Liver (tissue), 9 donors: ENCODE measurements around the gene DGKH. TPM values are rescaled to one million over a fixed set of nuclear protein-coding genes. Genes with fewer than 3 reads are reported as not detected.

ENCODE experiments used
- DNase-seq: peaks from one replicate; pipeline ENCODE4 v3.0.0-alpha.2; 2017; ENCODE audit warnings: low spot score
- H3K27ac ChIP-seq, 2 donors: one replicate each; pipeline ENCODE4 v1.7.0; 2013; ENCODE audit warnings: inconsistent platforms in 2 of 2, low read length in 2 of 2, control low read depth in 1 of 2, low read depth in 1 of 2, mild to moderate bottlenecking in 1 of 2
- H3K27me3 ChIP-seq, 4 donors: one replicate each; pipeline versions ENCODE4 v1.6.1 to v1.7.0; 2013; ENCODE audit warnings: low read length in 3 of 4, inconsistent platforms in 1 of 4, mild to moderate bottlenecking in 1 of 4, moderate library complexity in 1 of 4; ENCODE audit not compliant: control insufficient read depth in 4 of 4, insufficient read depth in 4 of 4
- H3K36me3 ChIP-seq, 4 donors: one replicate each; pipeline versions ENCODE4 v1.6.1 to v1.7.0; 2013; ENCODE audit warnings: low read length in 3 of 4, mild to moderate bottlenecking in 3 of 4, low read depth in 1 of 4, moderate library complexity in 1 of 4; ENCODE audit not compliant: control insufficient read depth in 4 of 4, insufficient read depth in 3 of 4
- H3K4me1 ChIP-seq, 4 donors: one replicate each; pipeline versions ENCODE4 v1.6.1 to v1.7.0; 2013; ENCODE audit warnings: low read length in 3 of 4, mild to moderate bottlenecking in 3 of 4, moderate library complexity in 1 of 4; ENCODE audit not compliant: control insufficient read depth in 4 of 4, insufficient read depth in 4 of 4
- H3K4me3 ChIP-seq, 3 donors: one replicate each; pipeline versions ENCODE4 v1.6.1 to v1.7.0; 2013; ENCODE audit warnings: low read length in 3 of 3, control low read depth in 1 of 3, low read depth in 1 of 3, mild to moderate bottlenecking in 1 of 3
- H3K9ac ChIP-seq, 2 donors: one replicate each; pipeline ENCODE4 v1.7.0; 2013; ENCODE audit warnings: low read length in 2 of 2, mild to moderate bottlenecking in 2 of 2, moderate library complexity in 2 of 2, control low read depth in 1 of 2, low read depth in 1 of 2
- H3K9me3 ChIP-seq, 4 donors: one replicate each; pipeline versions ENCODE4 v1.6.1 to v1.7.0; 2013; ENCODE audit warnings: low read length in 3 of 4; ENCODE audit not compliant: control insufficient read depth in 4 of 4
- ATF3 ChIP-seq: IDR thresholded peaks from 2 replicates; pipeline ENCODE4 v1.6.1; 2016; ENCODE audit warnings: antibody characterized with exemption
- CTCF ChIP-seq: fragments of 150-350 bp; IDR thresholded peaks from 2 replicates; pipeline ENCODE4 v1.5.1; 2017; ENCODE audit warnings: improper control_type of control experiment, low read depth, low read length; ENCODE audit not compliant: missing input control
- EGR1 ChIP-seq, 2 donors: IDR thresholded peaks; 2 replicates each; pipeline ENCODE4 v1.6.1; 2016 to 2018; ENCODE audit warnings: antibody characterized with exemption in 2 of 2, low read depth in 2 of 2
- FOXA1 ChIP-seq: IDR thresholded peaks from 2 replicates; pipeline ENCODE4 v1.6.1; 2016; ENCODE audit warnings: antibody characterized with exemption
- FOXA2 ChIP-seq: IDR thresholded peaks from 2 replicates; pipeline ENCODE4 v1.6.1; 2016; ENCODE audit warnings: antibody characterized with exemption
- GABPA ChIP-seq, 2 donors: IDR thresholded peaks in 1 of 2; conservative IDR thresholded peaks in 1 of 2; 2 replicates each; pipeline ENCODE4 v1.6.1; 2016; ENCODE audit warnings: antibody characterized with exemption in 2 of 2, mild to moderate bottlenecking in 1 of 2, moderate library complexity in 1 of 2
- HNF4A ChIP-seq, 2 donors: conservative IDR thresholded peaks; 2 replicates each; pipeline ENCODE4 v1.6.1; 2016; ENCODE audit warnings: antibody characterized with exemption in 2 of 2, mild to moderate bottlenecking in 2 of 2
- HNF4G ChIP-seq: IDR thresholded peaks from 2 replicates; pipeline ENCODE4 v1.6.1; 2016; ENCODE audit warnings: antibody characterized with exemption
- JUND ChIP-seq, 2 donors: IDR thresholded peaks; 2 replicates each; pipeline ENCODE4 v1.6.1; 2016; ENCODE audit warnings: antibody characterized with exemption in 2 of 2
- MAX ChIP-seq: IDR thresholded peaks from 2 replicates; pipeline ENCODE4 v1.6.1; 2016; ENCODE audit warnings: antibody characterized with exemption
- NR2F2 ChIP-seq: IDR thresholded peaks from 2 replicates; pipeline ENCODE4 v1.6.1; 2016; ENCODE audit warnings: antibody characterized with exemption
- RAD21 ChIP-seq, 2 donors: IDR thresholded peaks; 2 replicates each; pipeline ENCODE4 v1.6.1; 2016; ENCODE audit warnings: antibody characterized with exemption in 2 of 2, mild to moderate bottlenecking in 2 of 2
- REST ChIP-seq: IDR thresholded peaks from 2 replicates; pipeline ENCODE4 v1.6.1; 2016; ENCODE audit warnings: antibody characterized with exemption, mild to moderate bottlenecking
- RXRA ChIP-seq, 2 donors: IDR thresholded peaks; 2 replicates each; pipeline ENCODE4 v1.6.1; 2017 to 2018; ENCODE audit warnings: antibody characterized with exemption in 2 of 2, mild to moderate bottlenecking in 1 of 2
- SP1 ChIP-seq: IDR thresholded peaks from 2 replicates; pipeline ENCODE4 v1.6.1; 2018; ENCODE audit warnings: antibody characterized with exemption, mild to moderate bottlenecking
- TAF1 ChIP-seq: conservative IDR thresholded peaks from 2 replicates; pipeline ENCODE4 v1.6.1; 2016; ENCODE audit warnings: antibody characterized with exemption, mild to moderate bottlenecking
- YY1 ChIP-seq: IDR thresholded peaks from 2 replicates; pipeline ENCODE4 v1.6.1; 2016; ENCODE audit warnings: antibody characterized with exemption, mild to moderate bottlenecking
- ZBTB33 ChIP-seq: IDR thresholded peaks from 2 replicates; pipeline ENCODE4 v1.6.1; 2016; ENCODE audit warnings: antibody characterized with exemption
- WGBS: extraction: QIAGEN DNeasy Blood & Tissue Kit; methylation state at CpG from one replicate; pipeline ENCODE4 v1.1.7; 2013; 5-methylcytosine and 5-hydroxymethylcytosine counted together
- polyA plus RNA-seq, 2 donors: library from polyadenylated mRNA; stranded (reverse) in 1 of 2; unstranded in 1 of 2; fragments of 200-250 nt in 1 of 2; fragments of >200 nt in 1 of 2; fragmentation: Nextera tagmentation in 1 of 2; extraction: Ambion mirVana in 1 of 2; gene quantifications; one replicate each; pipeline versions ENCODE4 v1.2.1 to v1.2.3, GENCODE V29; 2013 to 2015
- total RNA-seq, 2 donors: library from RNA; depleted of rRNA; stranded (reverse); fragments of >200 nt; gene quantifications; one replicate each; pipeline ENCODE4 v1.2.3, GENCODE V29; 2014
- donor health status: healthy.
- donor health status: healthy.
- donor health status: healthy.
- donor health status: healthy.
- donor health status: healthy.

The DGKH gene
- total and polyA plus RNA-seq, 4 donors = 0.25 to 3.7 (median 0.97) TPM

- no peak for DNase-seq
- Histone ChIP-seq H3K27me3 (no peaks in the 10 kb centered on the region), H3K9ac (no peak overlapping the region), H3K4me1 (no peaks in the 10 kb centered on the region), H3K36me3 (no peaks in the 10 kb centered on the region), H3K4me3 (no peak overlapping the region), H3K27ac (no peak overlapping the region), H3K9me3 (no peaks in the 10 kb centered on the region)
- 83% methylated on average over 3 of the region's 3 CpGs for WGBS
- TF ChIP-seq JUND (IDR thresholded peaks at IDR 0.05) = no peak
- no peak for TF ChIP-seq ZBTB33
- no peak for TF ChIP-seq FOXA2
- TF ChIP-seq SP1 = no peak
- TF ChIP-seq NR2F2 = no peak
- TF ChIP-seq CTCF = no peak
- TF ChIP-seq ATF3 = no peak
- TF ChIP-seq RAD21 (IDR thresholded peaks at IDR 0.05) = no peak
- no peak for TF ChIP-seq TAF1
- TF ChIP-seq REST = no peak
- no peak for TF ChIP-seq FOXA1
- TF ChIP-seq GABPA (IDR thresholded peaks at IDR 0.05 in 1 of 2, conservative IDR thresholded peaks at IDR 0.05 in 1 of 2) = no peak
- no peak for TF ChIP-seq EGR1 (IDR thresholded peaks at IDR 0.05; ENCODE audit: low read depth in 2 of 2)
- TF ChIP-seq RXRA (IDR thresholded peaks at IDR 0.05) = no peak
- TF ChIP-seq HNF4G = no peak
- no peak for TF ChIP-seq HNF4A (conservative IDR thresholded peaks at IDR 0.05)
- no peak for TF ChIP-seq MAX
- no peak for TF ChIP-seq YY1
Measured at GRCh38 chr13:42076309-42076713, 27.9 kb downstream of the DGKH start.
